ENCODE results near the gene YY1.

Gene YY1

DNA sequence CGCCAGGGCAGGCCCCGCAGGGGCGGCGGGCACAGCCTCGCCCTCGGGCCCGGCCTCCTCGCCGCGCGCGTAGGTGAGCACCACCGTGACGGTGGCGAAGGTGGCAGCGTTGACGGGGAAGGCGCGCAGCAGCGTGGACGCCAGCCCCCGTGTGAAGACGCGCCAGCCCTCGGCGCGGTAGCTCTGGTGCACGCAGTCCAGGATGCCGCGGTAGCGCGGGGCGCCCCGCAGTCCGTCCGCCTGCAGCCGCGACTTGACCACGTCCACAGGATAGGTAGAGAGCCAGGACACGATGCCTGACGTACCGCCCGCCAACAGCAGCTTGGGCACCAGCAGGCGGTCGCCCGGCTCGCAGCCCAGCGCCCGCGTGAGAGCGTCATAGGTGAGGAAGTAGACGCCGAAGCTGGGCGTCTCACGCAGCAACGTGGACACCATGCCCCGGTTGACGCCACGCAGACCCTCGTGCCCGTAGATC, 53.4 kb downstream of the YY1 start:
- DNase-seq (ENCODE audit: low read depth): no peak
- H3K4me3 ChIP-seq (ENCODE audit: low read depth, low read length): no peak overlapping the region
- in situ Hi-C loops (cut with HindIII; ENCODE audit: low sequenced_read_pairs): no loop called here
- TF ChIP-seq, protein P1, sequence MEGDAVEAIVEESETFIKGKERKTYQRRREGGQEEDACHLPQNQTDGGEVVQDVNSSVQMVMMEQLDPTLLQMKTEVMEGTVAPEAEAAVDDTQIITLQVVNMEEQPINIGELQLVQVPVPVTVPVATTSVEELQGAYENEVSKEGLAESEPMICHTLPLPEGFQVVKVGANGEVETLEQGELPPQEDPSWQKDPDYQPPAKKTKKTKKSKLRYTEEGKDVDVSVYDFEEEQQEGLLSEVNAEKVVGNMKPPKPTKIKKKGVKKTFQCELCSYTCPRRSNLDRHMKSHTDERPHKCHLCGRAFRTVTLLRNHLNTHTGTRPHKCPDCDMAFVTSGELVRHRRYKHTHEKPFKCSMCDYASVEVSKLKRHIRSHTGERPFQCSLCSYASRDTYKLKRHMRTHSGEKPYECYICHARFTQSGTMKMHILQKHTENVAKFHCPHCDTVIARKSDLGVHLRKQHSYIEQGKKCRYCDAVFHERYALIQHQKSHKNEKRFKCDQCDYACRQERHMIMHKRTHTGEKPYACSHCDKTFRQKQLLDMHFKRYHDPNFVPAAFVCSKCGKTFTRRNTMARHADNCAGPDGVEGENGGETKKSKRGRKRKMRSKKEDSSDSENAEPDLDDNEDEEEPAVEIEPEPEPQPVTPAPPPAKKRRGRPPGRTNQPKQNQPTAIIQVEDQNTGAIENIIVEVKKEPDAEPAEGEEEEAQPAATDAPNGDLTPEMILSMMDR (IDR thresholded peaks at IDR 0.05; ENCODE audit: low read depth, low read length, missing control alignments): no peak

DNA sequence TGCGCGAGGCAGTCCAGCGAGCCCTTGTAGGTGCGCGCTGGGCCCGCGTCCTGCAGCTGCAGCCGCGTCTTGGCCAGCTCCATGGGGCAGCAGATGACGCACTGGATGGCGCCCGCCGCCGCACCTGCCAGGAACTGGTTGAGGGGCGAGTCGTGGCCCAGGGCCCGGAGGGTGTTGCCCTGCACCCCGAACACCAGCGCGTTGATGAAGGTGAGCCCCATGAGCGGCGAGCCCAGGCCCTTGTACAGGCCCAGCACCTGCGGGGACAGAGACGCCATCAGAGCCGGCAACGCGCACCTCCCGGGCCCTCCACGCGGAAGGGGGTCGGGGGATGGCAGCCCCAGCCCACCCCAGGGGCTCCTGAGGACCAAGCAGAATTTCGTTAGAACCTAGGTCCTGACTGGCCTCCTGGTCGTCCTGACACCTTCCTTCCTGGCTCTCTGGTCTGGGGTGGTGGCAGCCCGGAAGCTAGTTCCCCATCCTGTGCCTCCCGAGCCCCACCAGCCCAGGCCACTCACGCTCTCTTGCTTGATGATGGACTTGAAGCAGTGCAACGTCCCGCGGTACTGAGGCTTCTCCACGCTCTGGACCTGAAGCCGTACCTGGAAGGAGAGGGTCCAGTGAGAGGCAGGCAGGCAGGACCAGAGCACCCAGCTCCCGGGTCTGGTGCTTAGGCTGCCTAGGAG, 54.0 kb downstream of the YY1 start:
- DNase-seq (ENCODE audit: low read depth): no peak
- TF ChIP-seq, protein P1 (IDR thresholded peaks at IDR 0.05; ENCODE audit: low read depth, low read length, missing control alignments): no peak
- in situ Hi-C loops (cut with HindIII; ENCODE audit: low sequenced_read_pairs): no loop called here
- H3K4me3 ChIP-seq (ENCODE audit: low read depth, low read length): no peak overlapping the region

DNA sequence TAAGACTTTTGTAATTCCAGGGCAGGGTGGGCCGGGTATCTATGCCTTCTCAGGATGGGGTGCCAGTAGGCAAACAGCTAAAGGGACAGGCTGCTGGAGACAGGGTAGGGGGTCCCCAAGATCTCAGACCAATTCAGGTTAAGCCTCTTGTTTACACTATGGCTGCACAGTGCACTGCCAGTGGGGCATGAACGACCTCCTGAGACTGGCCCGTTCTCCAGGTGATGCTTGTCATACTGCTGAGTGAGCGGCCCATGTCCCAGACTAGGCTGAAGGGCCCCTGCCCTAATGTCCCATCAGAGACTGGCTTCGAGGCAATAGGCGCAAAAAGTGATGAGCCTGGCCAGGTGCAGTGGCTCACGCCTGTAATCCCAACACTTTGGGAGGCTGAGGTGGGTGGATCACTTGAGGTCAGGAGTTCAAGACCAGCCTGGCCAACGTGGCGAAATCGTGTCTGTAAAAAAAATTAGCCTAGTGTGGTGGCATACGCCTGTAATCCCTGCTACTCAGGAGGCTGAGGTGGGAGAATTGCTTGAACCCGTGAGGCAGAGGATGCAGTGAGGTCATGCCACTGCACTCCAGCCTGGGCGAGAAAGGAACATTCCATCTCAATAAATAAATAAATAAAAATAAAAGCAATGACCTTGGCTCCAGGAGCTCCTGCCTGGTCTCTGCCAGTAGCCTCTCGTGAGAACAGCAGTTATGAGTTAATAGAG, 54.7 kb downstream of the YY1 start:
- TF ChIP-seq, protein P1 (IDR thresholded peaks at IDR 0.05; ENCODE audit: low read depth, low read length, missing control alignments): no peak
- DNase-seq (ENCODE audit: low read depth): no peak
- in situ Hi-C loops (cut with HindIII; ENCODE audit: low sequenced_read_pairs): no loop called here
- H3K4me3 ChIP-seq (ENCODE audit: low read depth, low read length): no peak overlapping the region

DNA sequence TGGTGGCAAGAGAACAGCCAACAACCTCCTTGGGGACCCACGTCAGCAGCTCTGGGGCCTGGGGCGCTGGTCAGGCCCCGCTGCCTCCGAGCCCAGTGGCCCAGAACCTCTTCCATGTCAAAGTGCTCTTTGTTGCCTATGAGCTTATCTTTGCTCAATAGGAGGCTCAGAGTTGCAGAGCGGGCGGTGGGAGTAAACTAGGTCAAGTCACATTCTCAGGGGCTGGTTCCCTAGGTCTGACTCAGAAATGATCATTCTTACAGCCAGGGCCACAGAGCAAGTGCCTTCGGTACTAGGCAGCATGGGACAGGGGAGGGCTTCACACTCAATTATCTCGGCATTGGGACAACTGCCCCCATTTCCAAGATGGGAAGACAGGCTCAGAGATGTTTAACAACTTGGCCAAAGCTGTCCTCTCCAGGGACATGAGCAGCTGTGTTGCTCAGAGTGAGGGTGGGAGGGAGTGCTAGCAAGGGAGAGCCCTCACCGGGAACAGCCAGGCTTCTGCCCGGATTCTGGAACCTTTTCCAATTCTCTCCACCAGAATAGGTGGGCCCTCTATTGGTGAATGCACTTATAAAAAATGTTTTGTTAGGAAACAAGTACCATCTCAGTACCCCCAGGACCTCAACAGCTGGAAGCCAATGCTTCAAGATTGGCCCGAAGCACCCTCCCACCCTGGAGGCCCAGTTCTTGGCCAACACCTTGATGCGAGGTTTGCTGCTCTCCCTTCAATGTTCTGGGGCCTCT, 55.4 kb downstream of the YY1 start:
- TF ChIP-seq, protein P1 (IDR thresholded peaks at IDR 0.05; ENCODE audit: low read depth, low read length, missing control alignments): no peak
- no peak overlapping the region for H3K4me3 ChIP-seq (ENCODE audit: low read depth, low read length)
- DNase-seq (ENCODE audit: low read depth): no peak
- in situ Hi-C loops (cut with HindIII; ENCODE audit: low sequenced_read_pairs): no loop called here

GRCh38 chr14:100294963-100295330, 56.0 kb downstream of the YY1 start:
- in situ Hi-C loops (cut with HindIII; ENCODE audit: low sequenced_read_pairs): no loop called here
- H3K4me3 ChIP-seq (ENCODE audit: low read depth, low read length): no peak overlapping the region
- TF ChIP-seq, protein P1 (IDR thresholded peaks at IDR 0.05; ENCODE audit: low read depth, low read length, missing control alignments): no peak
- DNase-seq (ENCODE audit: low read depth): no peak

DNA sequence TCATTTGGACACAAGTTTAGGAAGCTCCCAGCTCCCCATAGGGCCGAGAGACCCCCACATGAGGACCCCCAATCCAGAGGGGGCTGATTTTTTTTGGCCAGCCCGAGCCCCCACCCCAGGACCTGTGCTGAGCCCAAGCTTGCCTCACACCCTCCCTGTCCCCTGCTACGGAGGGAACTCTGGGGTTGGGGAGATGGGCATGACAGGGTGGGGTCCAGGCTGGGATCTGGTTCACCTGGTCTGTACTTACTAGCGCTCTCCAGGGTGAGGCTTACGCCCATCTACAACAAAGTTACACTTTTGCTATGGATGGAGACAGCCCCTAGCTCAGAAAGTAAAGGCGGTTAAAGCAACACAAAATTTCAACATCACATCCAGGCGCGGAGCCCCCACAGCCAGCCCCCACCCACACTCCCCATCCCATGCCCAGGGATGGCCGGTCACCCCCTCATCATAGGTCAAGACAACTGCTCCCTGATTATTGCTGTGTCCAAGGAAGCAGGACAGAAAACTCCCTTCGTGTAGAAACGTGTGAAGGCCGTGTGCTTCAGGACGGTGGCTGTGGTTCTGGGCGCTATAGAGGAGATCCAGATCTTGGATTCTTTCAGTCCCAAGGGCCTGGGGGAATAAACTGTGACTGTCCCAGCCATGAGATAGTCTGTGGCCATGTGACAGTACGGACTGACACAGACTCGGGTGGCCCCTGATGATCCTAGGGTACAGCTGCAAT, 56.6 kb downstream of the YY1 start:
- in situ Hi-C loops (cut with HindIII; ENCODE audit: low sequenced_read_pairs): no loop called here
- TF ChIP-seq, protein P1 (IDR thresholded peaks at IDR 0.05; ENCODE audit: low read depth, low read length, missing control alignments): no peak
- no peak overlapping the region for H3K4me3 ChIP-seq (ENCODE audit: low read depth, low read length)
- no peak for DNase-seq (ENCODE audit: low read depth)

Measured in astrocyte of the cerebellum (primary cell).